GM18505 (cell line): Measurements from ENCODE around the gene ROBO2.

Experiments
- ATAC-seq: cut with Tn5 transposase; IDR thresholded peaks from one replicate; pipeline ENCODE4 v1.9.1; 2021; ENCODE audit not compliant: unreplicated experiment
- POLR2A ChIP-seq: IDR thresholded peaks from 4 replicates; pipeline ENCODE4 v1.6.1; 2011; ENCODE audit warnings: borderline replicate concordance; ENCODE audit not compliant: insufficient read depth, insufficient read length; ENCODE audit errors: extremely low read depth

The ROBO2 gene

GRCh38 chr3:77039606-77040171, at the start of gene ROBO2:
TSS of gene ROBO2 (plus strand) at chr3:77040099. CDS start at chr3:77040786, 687 bp downstream.
- no peak for TF ChIP-seq POLR2A
- ATAC-seq = no peak

- TF ChIP-seq POLR2A = no peak
- no peak for ATAC-seq
Measured at GRCh38 chr3:76990606-76991005, 49.3 kb upstream of the ROBO2 start.

DNA sequence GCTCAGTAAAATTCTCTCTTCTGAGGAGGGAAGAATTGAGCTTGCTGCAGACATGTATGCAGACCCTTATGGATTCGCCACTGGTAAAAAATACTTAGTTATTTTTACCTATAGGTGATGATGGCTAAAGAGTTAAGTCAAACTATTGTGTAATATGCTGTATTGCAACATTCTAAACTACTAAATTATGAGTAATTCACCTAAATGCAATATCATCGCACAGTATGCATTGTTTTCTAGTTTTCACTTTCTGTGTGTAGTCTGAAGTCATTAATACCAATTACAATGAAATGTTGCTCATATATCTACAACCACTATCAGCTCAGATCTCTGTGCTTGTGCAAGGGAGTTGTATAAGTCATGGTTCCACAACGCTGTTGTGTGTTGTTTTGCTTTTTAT, 48.7 kb upstream of the ROBO2 start:
- TF ChIP-seq POLR2A = no peak
- ATAC-seq = no peak

GRCh38 chr3:76997733-76998132, 42.2 kb upstream of the ROBO2 start:
- TF ChIP-seq POLR2A = no peak
- no peak for ATAC-seq

- ATAC-seq = no peak
- no peak for TF ChIP-seq POLR2A
Measured at GRCh38 chr3:76998555-76998954, 41.3 kb upstream of the ROBO2 start.

GRCh38 chr3:77001062-77001701, 38.7 kb upstream of the ROBO2 start:
- ATAC-seq = no peak
- no peak for TF ChIP-seq POLR2A

DNA sequence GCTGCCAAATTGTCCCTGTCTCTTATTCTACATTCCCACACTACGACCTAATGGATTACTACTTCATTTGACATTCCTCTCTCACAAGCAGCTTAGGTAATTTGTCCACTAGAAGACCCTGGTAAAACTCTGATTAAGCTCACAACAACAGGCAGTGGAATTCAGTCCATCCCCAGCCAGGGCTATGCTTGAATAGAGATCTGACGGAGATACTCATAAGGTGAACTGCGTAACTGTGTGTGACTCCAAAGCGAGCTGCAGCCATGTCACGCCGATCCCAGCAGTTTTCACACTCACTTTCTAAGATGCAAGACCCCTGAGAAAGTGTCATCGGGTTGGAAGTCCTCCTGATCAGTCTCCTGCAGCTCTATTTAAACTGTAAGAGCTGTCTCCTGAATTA, 25.7 kb upstream of the ROBO2 start:
- no peak for ATAC-seq
- no peak for TF ChIP-seq POLR2A

DNA sequence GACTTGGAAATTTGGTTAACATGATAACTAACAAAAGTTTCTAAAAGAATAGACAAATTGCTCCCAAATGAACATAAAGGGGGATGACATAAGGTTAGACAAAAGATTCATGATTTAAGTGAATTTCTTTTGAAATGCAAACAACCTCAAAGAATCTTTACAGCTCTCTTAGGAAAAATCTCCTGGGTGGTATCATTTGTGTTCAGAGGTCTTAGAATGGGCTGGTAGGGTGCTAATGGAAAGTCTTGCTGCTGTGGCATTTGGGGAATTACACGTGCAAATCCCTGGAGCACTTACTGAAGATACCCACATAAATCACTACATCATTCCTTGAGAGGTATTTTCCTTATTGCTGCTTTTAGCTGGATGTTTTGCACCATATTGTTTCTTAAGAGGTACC, 14.4 kb upstream of the ROBO2 start:
- no peak for TF ChIP-seq POLR2A
- ATAC-seq = no peak

GRCh38 chr3:77026904-77027634, 12.8 kb upstream of the ROBO2 start:
- TF ChIP-seq POLR2A = no peak
- no peak for ATAC-seq

GRCh38 chr3:77028005-77028404, 11.9 kb upstream of the ROBO2 start:
- no peak for TF ChIP-seq POLR2A
- ATAC-seq = no peak

DNA sequence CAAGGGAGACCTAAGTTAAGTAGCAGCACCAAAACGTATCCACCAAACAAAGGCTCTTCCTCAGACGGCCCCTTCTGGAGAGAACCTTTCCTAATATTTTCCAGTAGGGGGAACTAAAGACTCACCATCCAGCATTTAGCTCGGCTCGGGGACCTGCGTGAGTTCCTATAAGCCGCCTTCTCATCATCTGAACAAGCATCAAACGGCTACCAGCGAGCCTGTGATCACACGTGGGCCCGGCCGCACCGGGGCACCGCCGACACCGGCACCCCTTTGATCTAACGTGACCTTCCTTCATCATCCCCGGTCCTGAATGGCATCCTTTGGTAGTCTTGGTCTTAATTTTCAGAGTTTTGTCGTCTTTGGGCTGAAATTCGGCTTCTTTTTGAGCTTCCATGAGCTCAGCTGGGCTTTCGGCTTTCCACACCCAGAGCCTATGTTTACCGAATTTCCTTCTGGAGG, 1.4 kb upstream of the ROBO2 start:
- TF ChIP-seq POLR2A = no peak
- ATAC-seq = peak; percentile 74

GRCh38 chr3:77038930-77039605, 831 bp upstream of the ROBO2 start:
- TF ChIP-seq POLR2A = no peak
- ATAC-seq = no peak

DNA sequence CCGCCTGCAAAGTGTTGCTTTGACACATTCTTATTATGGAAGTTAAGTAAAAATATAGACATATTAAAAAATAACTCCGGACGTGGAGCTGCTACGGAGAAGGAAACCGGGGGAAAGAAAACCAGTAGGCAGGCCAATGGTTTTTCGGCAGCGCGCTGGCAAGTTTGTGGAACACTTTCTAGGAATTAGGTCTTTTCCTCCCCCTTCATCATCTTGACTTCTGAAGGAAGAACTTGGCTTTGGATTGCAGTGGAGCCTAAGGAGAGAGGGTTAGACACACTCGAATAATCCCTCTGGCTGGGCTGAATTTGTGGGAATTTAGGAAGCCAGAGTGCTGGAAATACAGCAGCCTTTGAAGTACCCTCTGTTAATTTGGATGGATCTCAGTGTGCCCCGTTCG, 317 bp downstream of the ROBO2 start:
- no peak for ATAC-seq
- TF ChIP-seq POLR2A = no peak

DNA sequence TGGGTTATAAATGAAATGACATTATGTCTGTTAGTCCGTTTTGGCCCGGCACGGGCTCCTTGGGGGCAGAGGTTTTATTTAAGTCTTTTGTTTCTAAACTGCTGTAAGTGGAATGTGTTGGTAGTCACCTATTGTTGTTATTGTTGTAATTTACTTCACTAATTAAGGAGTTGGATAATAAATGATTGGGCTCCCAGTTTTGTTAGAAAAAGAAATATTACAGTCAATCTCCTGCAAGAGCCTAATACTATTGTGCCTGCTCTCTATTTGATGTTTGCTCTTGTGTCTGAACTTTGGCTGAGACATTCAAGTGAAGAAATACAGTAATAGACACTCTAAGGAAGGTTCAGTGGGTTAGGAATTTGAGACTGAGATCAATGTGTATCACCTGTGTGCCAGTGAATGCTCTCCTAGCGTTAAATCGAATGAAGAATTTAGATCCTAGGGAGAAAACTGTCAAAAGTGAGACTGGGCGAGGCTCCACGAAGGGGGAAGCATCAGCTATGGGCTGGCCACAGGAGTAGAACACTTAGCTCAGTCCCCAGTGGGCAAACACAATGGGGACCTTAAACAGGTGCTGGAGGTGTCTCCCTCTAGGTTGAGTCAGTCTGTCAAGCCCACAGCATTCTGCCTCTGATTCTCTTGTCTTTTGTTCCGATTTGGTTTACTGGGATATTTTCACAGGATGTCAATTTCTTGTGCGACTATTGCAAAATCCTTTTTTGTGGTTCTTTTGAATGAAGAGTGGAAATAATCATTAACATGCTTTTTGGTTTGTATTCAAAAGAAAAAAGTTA, 1.2 kb downstream of the ROBO2 start:
- TF ChIP-seq POLR2A = no peak
- ATAC-seq = no peak

GRCh38 chr3:77041811-77042210, 1.9 kb downstream of the ROBO2 start:
- ATAC-seq = no peak
- no peak for TF ChIP-seq POLR2A
